Astrocyte (in vitro differentiated cells and primary cell): ENCODE data around the gene ALDH3B2.

Experiments
- CTCF ChIP-seq: IDR thresholded peaks from 2 replicates; pipeline ENCODE4 v1.5.1; 2011; ENCODE audit warnings: low read depth, mild to moderate bottlenecking, inconsistent platforms, low read length, moderate library complexity; ENCODE audit not compliant: insufficient read depth
- EZH2 ChIP-seq: IDR thresholded peaks from 2 replicates; pipeline ENCODE4 v1.6.1; 2012; ENCODE audit warnings: mild to moderate bottlenecking, low read length, inconsistent platforms; ENCODE audit not compliant: insufficient read depth

DNA sequence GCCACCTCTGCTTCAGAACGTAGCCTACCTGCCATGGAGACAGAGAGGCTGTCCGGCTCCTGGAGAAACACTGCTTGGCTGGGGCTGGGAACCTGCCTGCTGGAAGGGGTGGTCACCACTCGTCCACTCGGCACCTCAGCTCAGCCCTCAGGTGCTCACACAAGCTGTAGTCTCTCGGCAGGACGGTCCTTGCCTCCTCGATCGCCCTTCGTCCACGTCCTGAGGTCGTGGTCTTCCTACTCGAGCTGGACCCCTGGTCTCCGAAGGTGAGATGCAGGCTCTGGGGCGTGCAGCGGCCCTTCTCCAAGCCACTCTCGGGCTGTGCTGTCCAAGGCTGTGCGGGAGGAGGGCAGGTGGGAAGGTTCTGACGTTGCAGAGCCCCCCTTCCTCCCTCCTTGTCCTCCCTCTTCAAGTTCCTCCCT, 35.0 kb downstream of the ALDH3B2 start, which contains the start of gene TBX10:
- TF ChIP-seq CTCF (no peak), EZH2 (no peak)
